Neural cell (in vitro differentiated cells): ENCODE measurements around the gene BTBD16. TPM values are rescaled to one million over a fixed set of nuclear protein-coding genes. Genes with fewer than 3 reads are reported as not detected.

Source experiments
- H2AFZ ChIP-seq: fragments of 200-600, 300-800 bp; sonication (generic), shearing (Covaris generic); 2 replicates; pipeline ENCODE4 v1.6.0; 2014; ENCODE audit warnings: low read depth, mild to moderate bottlenecking, antibody characterized with exemption, low read length, moderate library complexity
- H3F3A ChIP-seq: fragments of 200-600 bp; shearing (Covaris generic); 2 replicates; pipeline ENCODE4 v1.6.1; 2016; ENCODE audit warnings: mild to moderate bottlenecking, moderate library complexity, mixed read lengths, antibody characterized with exemption, low read length; ENCODE audit not compliant: insufficient read depth, poor library complexity, severe bottlenecking
- H3K27ac ChIP-seq: fragments of 200-600, 300-800 bp; sonication (generic), shearing (Covaris generic); 2 replicates; pipeline ENCODE4 v1.5.1; 2014; ENCODE audit warnings: mild to moderate bottlenecking, low read length, moderate library complexity
- H3K27me3 ChIP-seq: fragments of 300-800, 200-600 bp; sonication (generic), shearing (Covaris generic); 2 replicates; pipeline ENCODE4 v1.6.0; 2014; ENCODE audit warnings: mild to moderate bottlenecking, low read depth, low read length, moderate library complexity; ENCODE audit not compliant: insufficient read depth
- H3K36me3 ChIP-seq: fragments of 300-800, 200-600 bp; sonication (generic), shearing (Covaris generic); 2 replicates; pipeline ENCODE4 v1.5.1; 2014; ENCODE audit warnings: mild to moderate bottlenecking, antibody characterized with exemption, low read length, moderate library complexity; ENCODE audit not compliant: insufficient read depth
- H3K4me2 ChIP-seq: fragments of 300-800, 200-600 bp; sonication (generic), shearing (Covaris generic); 2 replicates; pipeline ENCODE4 v1.6.0; 2014; ENCODE audit warnings: mild to moderate bottlenecking, low read length
- H3K4me3 ChIP-seq: fragments of 300-800, 200-600 bp; sonication (generic), shearing (Covaris generic); 2 replicates; pipeline ENCODE4 v1.5.1; 2014; ENCODE audit warnings: mild to moderate bottlenecking, low read length, moderate library complexity
- H3K79me2 ChIP-seq: fragments of 200-600 bp; shearing (Covaris generic); replicated peaks from 2 replicates; pipeline ENCODE4 v1.6.0; 2014; ENCODE audit warnings: mild to moderate bottlenecking, low read length, moderate library complexity; ENCODE audit not compliant: insufficient read depth
- H3K9ac ChIP-seq: fragments of 300-800, 200-600 bp; sonication (generic), shearing (Covaris generic); 2 replicates; pipeline ENCODE4 v1.6.1; 2016; ENCODE audit warnings: mild to moderate bottlenecking, low read length, mixed read lengths
- H3K9me2 ChIP-seq: fragments of 200-600 bp; shearing (Covaris generic); 2 replicates; pipeline ENCODE4 v1.6.1; 2016; ENCODE audit warnings: mild to moderate bottlenecking, low read length, mixed read lengths; ENCODE audit not compliant: insufficient read depth
- H3K9me3 ChIP-seq: fragments of 200-600, 300-800 bp; sonication (generic), shearing (Covaris generic); 2 replicates; pipeline ENCODE4 v1.6.1; 2016; ENCODE audit warnings: mild to moderate bottlenecking, mixed run types, low read length, moderate library complexity, mixed read lengths
- H4K20me1 ChIP-seq: fragments of 200-600 bp; shearing (Covaris generic); 2 replicates; pipeline ENCODE4 v1.6.1; 2016; ENCODE audit warnings: mild to moderate bottlenecking, mixed run types; ENCODE audit not compliant: insufficient read depth
- EP300 ChIP-seq: fragments of 450-650 bp; conservative IDR thresholded peaks from 2 replicates; pipeline ENCODE4 v1.6.1; 2014; ENCODE audit warnings: antibody characterized with exemption, mild to moderate bottlenecking, moderate library complexity; ENCODE audit not compliant: poor library complexity, severe bottlenecking
- EZH2 ChIP-seq: fragments of 200-600, 300-800 bp; shearing (Covaris generic), sonication (generic); IDR thresholded peaks from 2 replicates; pipeline ENCODE4 v1.6.1; 2014; ENCODE audit warnings: antibody characterized with exemption, low read length, borderline replicate concordance, mild to moderate bottlenecking; ENCODE audit not compliant: insufficient read depth, poor library complexity, severe bottlenecking
- MXI1 ChIP-seq: fragments of 450-650 bp; conservative IDR thresholded peaks from 2 replicates; pipeline ENCODE4 v1.6.1; 2014; ENCODE audit warnings: antibody characterized with exemption, mild to moderate bottlenecking; ENCODE audit not compliant: poor library complexity, severe bottlenecking
- POLR2AphosphoS5 ChIP-seq: IDR thresholded peaks from 2 replicates; pipeline ENCODE4 v1.6.1; 2012
- RAD21 ChIP-seq: fragments of 450-650 bp; conservative IDR thresholded peaks from 2 replicates; pipeline ENCODE4 v1.6.1; 2014; ENCODE audit warnings: antibody characterized with exemption, mild to moderate bottlenecking, moderate library complexity
- SMC3 ChIP-seq: fragments of 450-650 bp; conservative IDR thresholded peaks from 2 replicates; pipeline ENCODE4 v1.6.1; 2014; ENCODE audit warnings: antibody characterized with exemption, mild to moderate bottlenecking, moderate library complexity; ENCODE audit not compliant: poor library complexity
- TAF1 ChIP-seq: IDR thresholded peaks from 2 replicates; pipeline ENCODE4 v1.6.1; 2012; ENCODE audit warnings: low read depth
- polyA plus RNA-seq: library from polyadenylated mRNA; depleted of rRNA; stranded (reverse); fragments of >200 nt; gene quantifications from 2 replicates; pipeline ENCODE4 v1.2.3, GENCODE V29; 2014
- TF ChIP-seq, protein P1 (sequence below): fragments of 450-650 bp; IDR thresholded peaks from 2 replicates; pipeline ENCODE4 v1.5.1; 2014; ENCODE audit warnings: antibody characterized with exemption, mild to moderate bottlenecking, moderate library complexity; ENCODE audit not compliant: poor library complexity, severe bottlenecking
- TF ChIP-seq, protein P2 (sequence below): IDR thresholded peaks from 2 replicates; pipeline ENCODE4 v1.6.1; 2012; ENCODE audit warnings: borderline replicate concordance

BTBD16 gene
- polyA plus RNA-seq, 1 donor from 2014 or later = not detected

DNA sequence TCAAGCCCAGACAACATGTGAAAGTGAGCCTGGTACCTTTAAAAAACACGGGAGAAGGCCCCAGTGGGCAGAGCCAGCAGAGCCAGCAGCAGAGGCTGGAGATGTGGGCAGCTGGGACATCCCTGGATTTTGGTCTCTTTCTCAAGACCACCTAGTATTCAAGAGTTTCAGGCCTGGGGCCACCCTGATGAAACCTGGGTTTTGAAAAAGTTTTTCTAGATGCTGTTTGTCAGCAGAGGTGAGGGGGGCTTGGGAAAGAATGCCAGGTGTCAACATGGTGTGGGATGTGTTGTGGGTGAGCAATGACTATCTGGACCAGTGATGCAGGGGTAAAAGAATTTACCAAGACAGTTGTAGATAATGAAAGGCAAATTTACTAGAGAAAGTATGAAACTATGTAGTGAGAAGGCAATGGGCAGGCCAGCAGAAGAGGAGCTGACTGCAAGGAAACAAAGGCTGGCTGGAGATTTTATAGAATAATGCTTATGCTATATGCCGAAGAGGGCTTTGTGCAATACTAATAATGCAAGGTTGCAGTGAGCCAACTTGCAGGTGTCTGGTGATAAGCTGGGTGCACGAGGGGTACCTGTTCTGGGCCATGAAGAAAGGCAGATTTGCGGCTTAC is 75.3 kb downstream of the BTBD16 start:
- Histone ChIP-seq H3K9ac (no peak overlapping the region), H3K9me2 (no peaks in the 10 kb centered on the region), H4K20me1 (no peaks in the 10 kb centered on the region), H3K27me3 (no peaks in the 10 kb centered on the region), H3F3A (no peaks in the 10 kb centered on the region), H3K4me2 (no peak overlapping the region), H3K27ac (no peak overlapping the region), H3K79me2 (no peaks in the 10 kb centered on the region), H2AFZ (no peak overlapping the region), H3K4me3 (no peak overlapping the region), H3K9me3 (no peaks in the 10 kb centered on the region), H3K36me3 (no peaks in the 10 kb centered on the region)
- no peak for TF ChIP-seq POLR2AphosphoS5
- TF ChIP-seq SMC3 = no peak
- no peak for TF ChIP-seq TAF1

DNA sequence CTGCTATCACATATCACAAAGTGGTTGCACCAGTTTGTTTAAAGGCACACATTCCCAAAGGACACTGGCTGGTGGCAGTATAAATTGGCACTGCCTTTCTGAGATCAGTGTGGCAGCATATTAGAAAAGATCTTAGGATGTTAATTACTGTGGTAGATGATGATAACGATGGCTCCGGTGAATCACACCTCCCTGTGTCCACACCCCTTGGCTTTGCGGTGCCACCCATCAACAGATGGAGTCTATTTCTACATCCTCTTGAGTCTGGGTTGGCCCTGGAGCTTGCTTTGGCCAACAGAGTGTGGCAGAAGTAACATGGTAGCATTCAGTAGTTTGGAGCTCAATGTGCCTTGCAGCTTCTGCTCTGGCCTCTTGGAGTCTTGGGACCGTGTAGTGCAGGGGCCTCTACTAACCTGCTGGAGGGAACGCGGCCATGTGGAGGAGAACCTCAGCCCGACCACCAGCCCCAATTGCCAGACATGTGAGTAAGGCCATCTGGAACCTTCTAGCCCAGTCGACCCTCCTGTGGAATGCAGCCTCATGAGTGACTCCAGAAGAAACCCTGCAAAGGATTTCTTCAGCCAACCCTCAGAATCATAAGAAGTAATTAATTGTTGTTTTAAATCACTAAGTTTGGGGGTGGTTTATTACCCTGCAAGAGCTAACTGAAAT is 76.2 kb downstream of the BTBD16 start:
- Histone ChIP-seq H3F3A (no peaks in the 10 kb centered on the region), H4K20me1 (no peaks in the 10 kb centered on the region), H2AFZ (no peak overlapping the region), H3K36me3 (no peaks in the 10 kb centered on the region), H3K4me2 (no peak overlapping the region), H3K9ac (no peak overlapping the region), H3K79me2 (no peaks in the 10 kb centered on the region), H3K9me3 (no peaks in the 10 kb centered on the region), H3K9me2 (no peaks in the 10 kb centered on the region), H3K27ac (no peak overlapping the region), H3K4me3 (no peak overlapping the region), H3K27me3 (no peaks in the 10 kb centered on the region)
- TF ChIP-seq EP300 = no peak
- no peak for TF ChIP-seq TAF1
- TF ChIP-seq, protein P1, sequence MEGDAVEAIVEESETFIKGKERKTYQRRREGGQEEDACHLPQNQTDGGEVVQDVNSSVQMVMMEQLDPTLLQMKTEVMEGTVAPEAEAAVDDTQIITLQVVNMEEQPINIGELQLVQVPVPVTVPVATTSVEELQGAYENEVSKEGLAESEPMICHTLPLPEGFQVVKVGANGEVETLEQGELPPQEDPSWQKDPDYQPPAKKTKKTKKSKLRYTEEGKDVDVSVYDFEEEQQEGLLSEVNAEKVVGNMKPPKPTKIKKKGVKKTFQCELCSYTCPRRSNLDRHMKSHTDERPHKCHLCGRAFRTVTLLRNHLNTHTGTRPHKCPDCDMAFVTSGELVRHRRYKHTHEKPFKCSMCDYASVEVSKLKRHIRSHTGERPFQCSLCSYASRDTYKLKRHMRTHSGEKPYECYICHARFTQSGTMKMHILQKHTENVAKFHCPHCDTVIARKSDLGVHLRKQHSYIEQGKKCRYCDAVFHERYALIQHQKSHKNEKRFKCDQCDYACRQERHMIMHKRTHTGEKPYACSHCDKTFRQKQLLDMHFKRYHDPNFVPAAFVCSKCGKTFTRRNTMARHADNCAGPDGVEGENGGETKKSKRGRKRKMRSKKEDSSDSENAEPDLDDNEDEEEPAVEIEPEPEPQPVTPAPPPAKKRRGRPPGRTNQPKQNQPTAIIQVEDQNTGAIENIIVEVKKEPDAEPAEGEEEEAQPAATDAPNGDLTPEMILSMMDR = no peak
- TF ChIP-seq MXI1 = no peak
- TF ChIP-seq RAD21 = no peak
- TF ChIP-seq SMC3 = no peak
- TF ChIP-seq POLR2AphosphoS5 = no peak
- TF ChIP-seq EZH2 = no peak
- TF ChIP-seq, protein P2, sequence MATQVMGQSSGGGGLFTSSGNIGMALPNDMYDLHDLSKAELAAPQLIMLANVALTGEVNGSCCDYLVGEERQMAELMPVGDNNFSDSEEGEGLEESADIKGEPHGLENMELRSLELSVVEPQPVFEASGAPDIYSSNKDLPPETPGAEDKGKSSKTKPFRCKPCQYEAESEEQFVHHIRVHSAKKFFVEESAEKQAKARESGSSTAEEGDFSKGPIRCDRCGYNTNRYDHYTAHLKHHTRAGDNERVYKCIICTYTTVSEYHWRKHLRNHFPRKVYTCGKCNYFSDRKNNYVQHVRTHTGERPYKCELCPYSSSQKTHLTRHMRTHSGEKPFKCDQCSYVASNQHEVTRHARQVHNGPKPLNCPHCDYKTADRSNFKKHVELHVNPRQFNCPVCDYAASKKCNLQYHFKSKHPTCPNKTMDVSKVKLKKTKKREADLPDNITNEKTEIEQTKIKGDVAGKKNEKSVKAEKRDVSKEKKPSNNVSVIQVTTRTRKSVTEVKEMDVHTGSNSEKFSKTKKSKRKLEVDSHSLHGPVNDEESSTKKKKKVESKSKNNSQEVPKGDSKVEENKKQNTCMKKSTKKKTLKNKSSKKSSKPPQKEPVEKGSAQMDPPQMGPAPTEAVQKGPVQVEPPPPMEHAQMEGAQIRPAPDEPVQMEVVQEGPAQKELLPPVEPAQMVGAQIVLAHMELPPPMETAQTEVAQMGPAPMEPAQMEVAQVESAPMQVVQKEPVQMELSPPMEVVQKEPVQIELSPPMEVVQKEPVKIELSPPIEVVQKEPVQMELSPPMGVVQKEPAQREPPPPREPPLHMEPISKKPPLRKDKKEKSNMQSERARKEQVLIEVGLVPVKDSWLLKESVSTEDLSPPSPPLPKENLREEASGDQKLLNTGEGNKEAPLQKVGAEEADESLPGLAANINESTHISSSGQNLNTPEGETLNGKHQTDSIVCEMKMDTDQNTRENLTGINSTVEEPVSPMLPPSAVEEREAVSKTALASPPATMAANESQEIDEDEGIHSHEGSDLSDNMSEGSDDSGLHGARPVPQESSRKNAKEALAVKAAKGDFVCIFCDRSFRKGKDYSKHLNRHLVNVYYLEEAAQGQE = no peak
